H9 (cell line): ENCODE results near the gene FKRP. TPM values are rescaled to one million over a fixed set of nuclear protein-coding genes. Genes with fewer than 3 reads are reported as not detected.

Experiments
- DNase-seq: peaks from one replicate; pipeline ENCODE4 v3.0.0-alpha.2; 2017
- H2AFZ ChIP-seq: one replicate; pipeline ENCODE4 v1.6.1; 2013; ENCODE audit warnings: mild to moderate bottlenecking, low read length, control low read depth, moderate library complexity
- H2AK5ac ChIP-seq: 2 replicates; pipeline ENCODE4 v1.6.1; 2013; ENCODE audit warnings: low read length, control low read depth, mixed read lengths; ENCODE audit not compliant: insufficient read length
- H2BK120ac ChIP-seq: one replicate; pipeline ENCODE4 v1.6.1; 2013; ENCODE audit warnings: low read depth, mild to moderate bottlenecking, low read length, control low read depth, inconsistent platforms; ENCODE audit not compliant: poor library complexity, severe bottlenecking
- H2BK12ac ChIP-seq: 2 replicates; pipeline ENCODE4 v1.6.1; 2013; ENCODE audit warnings: low read length, control low read depth, mixed read lengths, low read depth; ENCODE audit not compliant: insufficient read length
- H2BK15ac ChIP-seq: 2 replicates; pipeline ENCODE4 v1.6.1; 2013; ENCODE audit warnings: low read depth, low read length, control low read depth
- H2BK20ac ChIP-seq: one replicate; pipeline ENCODE4 v1.6.1; 2013; ENCODE audit warnings: low read depth, mild to moderate bottlenecking, low read length, control low read depth, inconsistent platforms; ENCODE audit not compliant: poor library complexity, severe bottlenecking
- H2BK5ac ChIP-seq: 2 replicates; pipeline ENCODE4 v1.6.1; 2013; ENCODE audit warnings: low read length, control low read depth, mixed read lengths; ENCODE audit not compliant: insufficient read length
- H3K14ac ChIP-seq: 2 replicates; pipeline ENCODE4 v1.6.1; 2013; ENCODE audit warnings: low read length, control low read depth; ENCODE audit not compliant: insufficient read depth
- H3K18ac ChIP-seq: 2 replicates; pipeline ENCODE4 v1.6.1; 2013; ENCODE audit warnings: low read depth, mild to moderate bottlenecking, mixed read lengths, low read length, control low read depth; ENCODE audit not compliant: insufficient read length
- H3K23ac ChIP-seq: 2 replicates; pipeline ENCODE4 v1.6.1; 2013; ENCODE audit warnings: low read length, control low read depth, mixed read lengths, low read depth; ENCODE audit not compliant: insufficient read length
- H3K23me2 ChIP-seq: 2 replicates; pipeline ENCODE4 v1.6.1; 2013; ENCODE audit warnings: low read depth, mild to moderate bottlenecking, mixed read lengths, low read length, control low read depth; ENCODE audit not compliant: insufficient read length, poor library complexity, severe bottlenecking
- H3K27ac ChIP-seq: 2 replicates; pipeline ENCODE4 v1.5.1; 2013; ENCODE audit warnings: low read length, control low read depth, mixed read lengths, low read depth; ENCODE audit not compliant: insufficient read length
- H3K27me3 ChIP-seq: 2 replicates; pipeline ENCODE4 v1.6.1; 2013; ENCODE audit warnings: low read length, control low read depth, inconsistent platforms; ENCODE audit not compliant: insufficient read depth
- H3K4ac ChIP-seq: 2 replicates; pipeline ENCODE4 v1.6.1; 2013; ENCODE audit warnings: low read depth, mild to moderate bottlenecking, control low read depth, inconsistent platforms, low read length, moderate library complexity
- H3K4me1 ChIP-seq: 2 replicates; pipeline ENCODE4 v1.6.1; 2013; ENCODE audit warnings: low read length, control low read depth, inconsistent platforms; ENCODE audit not compliant: insufficient read depth
- H3K4me2 ChIP-seq: 2 replicates; pipeline ENCODE4 v1.6.1; 2013; ENCODE audit warnings: low read length, control low read depth, mixed read lengths; ENCODE audit not compliant: insufficient read length, insufficient read depth
- H3K56ac ChIP-seq: 2 replicates; pipeline ENCODE4 v1.6.1; 2013; ENCODE audit warnings: low read depth, mild to moderate bottlenecking, mixed read lengths, low read length, control low read depth; ENCODE audit not compliant: insufficient read length
- H3K79me1 ChIP-seq: 2 replicates; pipeline ENCODE4 v1.6.1; 2013; ENCODE audit warnings: low read depth, mild to moderate bottlenecking, moderate library complexity, low read length, control low read depth, inconsistent platforms; ENCODE audit not compliant: insufficient read depth, poor library complexity, severe bottlenecking
- H3K79me2 ChIP-seq: 2 replicates; pipeline ENCODE4 v1.6.1; 2013; ENCODE audit warnings: low read length, control low read depth, inconsistent platforms; ENCODE audit not compliant: insufficient read depth
- H3K9ac ChIP-seq: 2 replicates; pipeline ENCODE4 v1.6.1; 2013; ENCODE audit warnings: low read length, control low read depth, mixed read lengths; ENCODE audit not compliant: insufficient read length; ENCODE audit errors: extremely low read depth
- H3K9me3 ChIP-seq: one replicate; pipeline ENCODE4 v1.6.1; 2013; ENCODE audit warnings: low read depth, low read length, inconsistent platforms; ENCODE audit not compliant: control insufficient read depth
- H3T11ph ChIP-seq: one replicate; pipeline ENCODE4 v1.6.1; 2013; ENCODE audit warnings: mild to moderate bottlenecking, low read length, control low read depth, inconsistent platforms
- H4K20me1 ChIP-seq: one replicate; pipeline ENCODE4 v1.6.1; 2013; ENCODE audit not compliant: control insufficient read depth, insufficient read length, insufficient read depth
- H4K5ac ChIP-seq: 2 replicates; pipeline ENCODE4 v1.6.1; 2013; ENCODE audit warnings: low read depth, mild to moderate bottlenecking, mixed read lengths, low read length, control low read depth; ENCODE audit not compliant: insufficient read length
- H4K8ac ChIP-seq: replicated peaks from 2 replicates; pipeline ENCODE4 v1.6.1; 2013; ENCODE audit warnings: low read length, control low read depth, mixed read lengths, low read depth; ENCODE audit not compliant: insufficient read length
- H4K91ac ChIP-seq: 2 replicates; pipeline ENCODE4 v1.6.1; 2013; ENCODE audit warnings: low read depth, mild to moderate bottlenecking, moderate library complexity, mixed read lengths, low read length, control low read depth; ENCODE audit not compliant: insufficient read length
- H3K27ac Mint-ChIP-seq, 3 experiments: 2 replicates in 2 of 3; 3 replicates in 1 of 3; pipeline ENCODE4 v1.8.0; 2020 to 2021; ENCODE audit warnings: mixed read lengths in 3 of 3, mild to moderate bottlenecking in 1 of 3, moderate library complexity in 1 of 3
- H3K27me3 Mint-ChIP-seq: 2 replicates; pipeline ENCODE4 v1.8.0; 2021; ENCODE audit warnings: low read depth, mild to moderate bottlenecking, moderate library complexity, mixed read lengths
- H3K36me3 Mint-ChIP-seq, 3 experiments: 2 replicates in 2 of 3; 3 replicates in 1 of 3; pipeline ENCODE4 v1.8.0; 2020 to 2021; ENCODE audit warnings: low read depth in 3 of 3, mixed read lengths in 3 of 3; ENCODE audit not compliant: insufficient read depth in 1 of 3
- H3K4me1 Mint-ChIP-seq, 2 experiments: 2 replicates each; pipeline ENCODE4 v1.8.0; 2020; ENCODE audit warnings: mixed read lengths in 2 of 2
- H3K4me3 Mint-ChIP-seq, 2 experiments: 2 replicates in 1 of 2; 3 replicates in 1 of 2; pipeline ENCODE4 v1.8.0; 2020 to 2021; ENCODE audit warnings: mild to moderate bottlenecking in 2 of 2, mixed read lengths in 2 of 2, moderate library complexity in 1 of 2
- H3K9me3 Mint-ChIP-seq, 2 experiments: 2 replicates in 1 of 2; 3 replicates in 1 of 2; pipeline ENCODE4 v1.8.0; 2020; ENCODE audit warnings: mild to moderate bottlenecking in 2 of 2, mixed read lengths in 2 of 2, moderate library complexity in 1 of 2
- WGBS: extraction: QIAGEN DNeasy Blood & Tissue Kit; methylation state at CpG from one replicate; pipeline ENCODE4 v1.1.7; 2013; ENCODE audit warnings: missing lambda C conversion rate, low lambda C conversion rate, mixed read lengths; ENCODE audit not compliant: insufficient read length; ENCODE audit errors: extremely low coverage; 5-methylcytosine and 5-hydroxymethylcytosine counted together
- total RNA-seq: library from RNA; stranded (reverse); gene quantifications from 2 replicates; pipeline ENCODE4 v1.2.1, GENCODE V29; 2021
- TF ChIP-seq, protein P1 (sequence below): fragments of 200-600 bp; sonication (generic); conservative IDR thresholded peaks from 3 replicates; pipeline ENCODE4 v1.8.0; 2021; ENCODE audit warnings: antibody characterized with exemption, mild to moderate bottlenecking

Gene FKRP
- total RNA-seq, 1 experiment from 2014 or later: 42.2 TPM

- no peaks in the 10 kb centered on the region for H4K20me1 ChIP-seq
- no peak overlapping the region for H2BK20ac ChIP-seq
- H2AFZ ChIP-seq: no peak overlapping the region
- no peaks in the 10 kb centered on the region for H3K79me1 ChIP-seq
- no CpG with 5 or more reads among the region's 9 CpGs for WGBS
- H2BK15ac ChIP-seq: no peak overlapping the region
- H3K27me3 Mint-ChIP-seq: no peaks in the 10 kb centered on the region; the same call in 1 of the 2 replicates
- H3K23ac ChIP-seq: no peak overlapping the region
- H3K4me3 Mint-ChIP-seq: peak overlapping the region; percentile 29 to 62; a peak in 2 of 5 replicates
- H3K9ac ChIP-seq: no peak overlapping the region
- peaks cover 7 to 17% of the 10 kb centered on the region in 2 experiments for H3K4me1 Mint-ChIP-seq
- H3K14ac ChIP-seq: no peak overlapping the region
- no peak overlapping the region for H4K5ac ChIP-seq
- no peak overlapping the region for H2BK12ac ChIP-seq
- no peaks in the 10 kb centered on the region for H3K9me3 ChIP-seq
- H3K27ac ChIP-seq: no peak overlapping the region
- no peak overlapping the region for H3K4ac ChIP-seq
- H3K27ac Mint-ChIP-seq: peak overlapping the region in 2 of 3 experiments; percentile 94 to 95; a peak in 4 of 7 replicates
- DNase-seq: no peak
- no peak overlapping the region for H4K8ac ChIP-seq
- H3K27me3 ChIP-seq: no peaks in the 10 kb centered on the region
- no peaks in the 10 kb centered on the region for H3K9me3 Mint-ChIP-seq
- TF ChIP-seq, protein P1, sequence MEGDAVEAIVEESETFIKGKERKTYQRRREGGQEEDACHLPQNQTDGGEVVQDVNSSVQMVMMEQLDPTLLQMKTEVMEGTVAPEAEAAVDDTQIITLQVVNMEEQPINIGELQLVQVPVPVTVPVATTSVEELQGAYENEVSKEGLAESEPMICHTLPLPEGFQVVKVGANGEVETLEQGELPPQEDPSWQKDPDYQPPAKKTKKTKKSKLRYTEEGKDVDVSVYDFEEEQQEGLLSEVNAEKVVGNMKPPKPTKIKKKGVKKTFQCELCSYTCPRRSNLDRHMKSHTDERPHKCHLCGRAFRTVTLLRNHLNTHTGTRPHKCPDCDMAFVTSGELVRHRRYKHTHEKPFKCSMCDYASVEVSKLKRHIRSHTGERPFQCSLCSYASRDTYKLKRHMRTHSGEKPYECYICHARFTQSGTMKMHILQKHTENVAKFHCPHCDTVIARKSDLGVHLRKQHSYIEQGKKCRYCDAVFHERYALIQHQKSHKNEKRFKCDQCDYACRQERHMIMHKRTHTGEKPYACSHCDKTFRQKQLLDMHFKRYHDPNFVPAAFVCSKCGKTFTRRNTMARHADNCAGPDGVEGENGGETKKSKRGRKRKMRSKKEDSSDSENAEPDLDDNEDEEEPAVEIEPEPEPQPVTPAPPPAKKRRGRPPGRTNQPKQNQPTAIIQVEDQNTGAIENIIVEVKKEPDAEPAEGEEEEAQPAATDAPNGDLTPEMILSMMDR: no peak
- H3K36me3 Mint-ChIP-seq: peaks cover 58 to 84% (median 83%) of the 10 kb centered on the region in 3 experiments
- H3T11ph ChIP-seq: no peak overlapping the region
- H3K56ac ChIP-seq: no peak overlapping the region
- peak overlapping the region; percentile 11 for H3K4me2 ChIP-seq
- no peaks in the 10 kb centered on the region for H3K4me1 ChIP-seq
- no peak overlapping the region for H2AK5ac ChIP-seq
- no peak overlapping the region for H3K18ac ChIP-seq
- no peak overlapping the region for H2BK120ac ChIP-seq
- no peak overlapping the region for H4K91ac ChIP-seq
- no peaks in the 10 kb centered on the region for H3K79me2 ChIP-seq
- H3K23me2 ChIP-seq: no peaks in the 10 kb centered on the region
- H2BK5ac ChIP-seq: no peak overlapping the region
Measured at GRCh38 chr19:46696866-46697203, 49.0 kb upstream of the FKRP start.
